ENCODE results near the gene CCDC57. TPM values are rescaled to one million over a fixed set of nuclear protein-coding genes. Genes with fewer than 3 reads are reported as not detected.

Gene CCDC57
- total and polyA plus RNA-seq, 2 of the 8 experiments (the other 6 are each of a cell fraction or from before 2014, with no cell fraction given): 8.4 to 12.9 TPM

GRCh38 chr17:82186221-82186620 is 26.4 kb downstream of the CCDC57 start:
- no peak overlapping the region for H2BK12ac ChIP-seq (ENCODE audit: low read depth, low read length)
- no peak overlapping the region for H3K4ac ChIP-seq (replicated peaks; ENCODE audit: insufficient read length, low read depth, low read length)
- no peaks in the 10 kb centered on the region for H3K23me2 ChIP-seq (ENCODE audit: low read depth, low read length)
- H3K23ac ChIP-seq (ENCODE audit: insufficient read length): no peak overlapping the region
- H2BK15ac ChIP-seq (ENCODE audit: low read length): no peak overlapping the region
- H4K91ac ChIP-seq (replicated peaks; ENCODE audit: insufficient read length, low read length): no peak overlapping the region
- H3K36me3 ChIP-seq (ENCODE audit: control insufficient read depth in 2 of 4, insufficient read depth in 4 of 4, low read length in 3 of 4): peaks cover 0 to 3% (median 0%) of the 10 kb centered on the region in 4 experiments; a peak in 1 of 8 replicates
- H2AK5ac ChIP-seq (ENCODE audit: low read depth, low read length): no peak overlapping the region
- no peak overlapping the region for H3K27ac ChIP-seq (ENCODE audit: low read depth, low read length)
- no peak overlapping the region for H3K56ac ChIP-seq (replicated peaks; ENCODE audit: insufficient read length, low read depth, low read length)
- H3K4me1 ChIP-seq (replicated peaks in 1 of 4; ENCODE audit: control insufficient read depth in 3 of 4, insufficient read depth in 4 of 4, low read length in 3 of 4): no peaks in the 10 kb centered on the region
- no peak overlapping the region for H4K5ac ChIP-seq (ENCODE audit: insufficient read length, low read depth, low read length)
- WGBS, 2 experiments (ENCODE audit: extremely low coverage in 1 of 2, insufficient coverage in 1 of 2, insufficient read length in 1 of 2, insufficient replicate concordance in 2 of 2, low coverage in 1 of 2, low lambda C conversion rate in 2 of 2, missing lambda C conversion rate in 1 of 2): 89% methylated on average over 15 of the region's 15 CpGs; no CpG with 5 or more reads in 1 of the 2 experiments
- H3K79me1 ChIP-seq (ENCODE audit: low read depth, low read length): no peaks in the 10 kb centered on the region
- H4K20me1 ChIP-seq (replicated peaks in 1 of 2; ENCODE audit: control insufficient read depth in 1 of 2, insufficient read depth in 2 of 2, low read length in 2 of 2): peaks cover 0 to 10% of the 10 kb centered on the region in 2 experiments
- H2BK5ac ChIP-seq (ENCODE audit: low read depth, low read length): no peak overlapping the region
- no peaks in the 10 kb centered on the region for H3K79me2 ChIP-seq (ENCODE audit: control insufficient read depth in 1 of 2, insufficient read depth in 2 of 2, low read length in 2 of 2)
- DNase-seq (ENCODE audit: low read depth in 1 of 2, low spot score in 2 of 2) (no peak), FAIRE-seq (no peak)
- TF ChIP-seq BRCA1 (IDR thresholded peaks at IDR 0.05; ENCODE audit: low read depth, low read length) (no peak), EP300 (IDR thresholded peaks at IDR 0.05; ENCODE audit: borderline replicate concordance in 1 of 2, low read depth in 2 of 2, low read length in 2 of 2) (no peak), SRF (IDR thresholded peaks at IDR 0.05; ENCODE audit: low read depth, low read length) (no peak), ASH2L (IDR thresholded peaks at IDR 0.05; ENCODE audit: low read length) (no peak), TAF1 (IDR thresholded peaks at IDR 0.05; ENCODE audit: low read depth, low read length) (no peak), POU5F1 (IDR thresholded peaks at IDR 0.05; ENCODE audit: low read depth, low read length) (no peak), TAF7 (optimal IDR thresholded peaks at IDR 0.05; ENCODE audit: borderline replicate concordance, low read depth, low read length) (no peak), RXRA (IDR thresholded peaks at IDR 0.05; ENCODE audit: insufficient read depth, low read depth, low read length) (no peak), HDAC6 (IDR thresholded peaks at IDR 0.05; ENCODE audit: low read depth, low read length) (no peak)
- no peak overlapping the region for H3K18ac ChIP-seq (ENCODE audit: extremely low read depth, low read length)
- no peak overlapping the region for H3K4me2 ChIP-seq (ENCODE audit: insufficient read depth in 1 of 2, low read depth in 2 of 2, low read length in 2 of 2)
- H3K4me3 ChIP-seq (ENCODE audit: extremely low read depth in 1 of 4, insufficient read depth in 2 of 4, low read depth in 3 of 4, low read length in 4 of 4): no peak overlapping the region
- H3K14ac ChIP-seq (ENCODE audit: insufficient read length): no peak overlapping the region
- H2AFZ ChIP-seq (ENCODE audit: low read length): no peak overlapping the region
- POLR2A ChIA-PET (ENCODE audit: partially characterized antibody): interaction anchor here (0.6 kb wide), 1 partner anchor 697 kb away, joined by 3 read pairs; no protein-coding TSS in a partner anchor
- H2BK120ac ChIP-seq (replicated peaks; ENCODE audit: low read depth, low read length): no peak overlapping the region
- CTCF ChIA-PET (ENCODE audit: partially characterized antibody): interaction anchor here (1.5 kb wide), 1 partner anchor 11 kb away, joined by 3 read pairs; no protein-coding TSS in a partner anchor
- H3K9ac ChIP-seq (replicated peaks in 1 of 4; ENCODE audit: extremely low read depth in 1 of 4, low read depth in 3 of 4, low read length in 3 of 4): no peak overlapping the region
- H3K27me3 ChIP-seq (replicated peaks in 1 of 4; ENCODE audit: control insufficient read depth in 3 of 4, extremely low read depth in 1 of 4, insufficient read depth in 3 of 4, low read length in 3 of 4): no peaks in the 10 kb centered on the region
- no peak overlapping the region for H4K8ac ChIP-seq (ENCODE audit: extremely low read depth, insufficient read depth, low read length)
- no peaks in the 10 kb centered on the region for H3K9me3 ChIP-seq (ENCODE audit: insufficient read depth in 2 of 2, low read depth in 1 of 2, low read length in 1 of 2)
- H2BK20ac ChIP-seq (ENCODE audit: low read length): no peak overlapping the region
